ENCODE measurements around the gene CIDEC. TPM values are rescaled to one million over a fixed set of nuclear protein-coding genes. Genes with fewer than 3 reads are reported as not detected.

The CIDEC gene
- total and polyA plus RNA-seq, 2 of the 13 experiments (the other 11 are each of a cell fraction or from before 2014, with no cell fraction given) = 2.5 to 10.4 TPM

DNA sequence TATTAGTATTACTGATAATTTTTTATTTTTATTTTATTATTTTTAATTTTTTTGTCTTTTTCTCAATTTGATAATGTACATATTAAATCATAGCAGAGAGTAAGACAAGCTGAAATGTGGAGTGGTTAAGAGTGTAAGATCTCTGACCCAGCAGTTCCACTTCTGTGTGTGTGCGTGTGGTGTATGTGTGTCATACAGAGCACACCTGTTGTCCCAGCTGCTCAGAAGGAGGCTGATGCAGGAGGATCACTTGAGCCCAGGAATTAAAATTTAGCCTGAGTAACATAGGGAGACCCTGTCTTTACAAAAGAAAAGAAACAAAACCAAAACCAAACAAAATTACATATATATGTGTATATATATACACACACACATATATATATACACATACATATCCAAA lies 1.4 kb upstream of the CIDEC start:
- Histone ChIP-seq H3K79me2 (ENCODE audit: insufficient read depth, low read length) (no peaks in the 10 kb centered on the region), H3K4me1 (ENCODE audit: insufficient read depth, low read length) (peaks cover 30% of the 10 kb centered on the region), H3K4me2 (ENCODE audit: low read depth, low read length) (no peak overlapping the region), H2AFZ (ENCODE audit: low read length) (no peak overlapping the region), H3K4me3 (replicated peaks in 1 of 3; ENCODE audit: insufficient read depth in 1 of 3, low read depth in 2 of 3, low read length in 3 of 3) (no peak overlapping the region), H3K9me3 (ENCODE audit: low read length) (no peaks in the 10 kb centered on the region), H3K9ac (ENCODE audit: insufficient read depth, low read depth, low read length) (no peak overlapping the region), H3K27ac (ENCODE audit: extremely low read length, insufficient read depth, low read length) (no peak overlapping the region), H3K27me3 (ENCODE audit: control insufficient read depth in 1 of 2, insufficient read depth in 2 of 2, low read length in 2 of 2) (no peaks in the 10 kb centered on the region), H3K36me3 (replicated peaks in 1 of 2; ENCODE audit: control insufficient read depth in 1 of 2, insufficient read depth in 2 of 2, low read length in 2 of 2) (no peaks in the 10 kb centered on the region), H4K20me1 (ENCODE audit: insufficient read depth, low read length) (no peaks in the 10 kb centered on the region)
- FAIRE-seq = no peak
- in situ Hi-C loops (cut with HindIII; ENCODE audit: extremely low pct_ligation_motif_present, low pct_unique_long_range_greater_than_20kb) = no loop called here
- ChIA-PET CTCF (ENCODE audit: low intra/inter-chr PET ratio, low total read pairs) (no interaction called here), POLR2A (interaction anchor here (2.5 to 3.5 kb wide), 2 partner anchors 9 to 16 kb away, joined by 9 to 14 read pairs; partner anchors contain the start of gene JAGN1)
- no TSS peak for BruUV-seq (replicated peaks)
- DNase-seq (ENCODE audit: low spot score) = no peak
- TF ChIP-seq, protein P1, sequence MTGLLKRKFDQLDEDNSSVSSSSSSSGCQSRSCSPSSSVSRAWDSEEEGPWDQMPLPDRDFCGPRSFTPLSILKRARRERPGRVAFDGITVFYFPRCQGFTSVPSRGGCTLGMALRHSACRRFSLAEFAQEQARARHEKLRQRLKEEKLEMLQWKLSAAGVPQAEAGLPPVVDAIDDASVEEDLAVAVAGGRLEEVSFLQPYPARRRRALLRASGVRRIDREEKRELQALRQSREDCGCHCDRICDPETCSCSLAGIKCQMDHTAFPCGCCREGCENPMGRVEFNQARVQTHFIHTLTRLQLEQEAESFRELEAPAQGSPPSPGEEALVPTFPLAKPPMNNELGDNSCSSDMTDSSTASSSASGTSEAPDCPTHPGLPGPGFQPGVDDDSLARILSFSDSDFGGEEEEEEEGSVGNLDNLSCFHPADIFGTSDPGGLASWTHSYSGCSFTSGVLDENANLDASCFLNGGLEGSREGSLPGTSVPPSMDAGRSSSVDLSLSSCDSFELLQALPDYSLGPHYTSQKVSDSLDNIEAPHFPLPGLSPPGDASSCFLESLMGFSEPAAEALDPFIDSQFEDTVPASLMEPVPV (CRISPR knock-in tag; IDR thresholded peaks at IDR 0.05) = no peak
- TF ChIP-seq, protein P2, sequence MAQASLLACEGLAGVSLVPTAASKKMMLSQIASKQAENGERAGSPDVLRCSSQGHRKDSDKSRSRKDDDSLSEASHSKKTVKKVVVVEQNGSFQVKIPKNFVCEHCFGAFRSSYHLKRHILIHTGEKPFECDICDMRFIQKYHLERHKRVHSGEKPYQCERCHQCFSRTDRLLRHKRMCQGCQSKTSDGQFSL (CRISPR knock-in tag; IDR thresholded peaks at IDR 0.05) = no peak
- no peak for ATAC-seq
- WGBS (ENCODE audit: low lambda C conversion rate) = 92% methylated on average over 1 of the region's 1 CpG
- intact Hi-C loops (cut with micrococcal nuclease; ENCODE audit: unreplicated experiment) = no loop called here

DNA sequence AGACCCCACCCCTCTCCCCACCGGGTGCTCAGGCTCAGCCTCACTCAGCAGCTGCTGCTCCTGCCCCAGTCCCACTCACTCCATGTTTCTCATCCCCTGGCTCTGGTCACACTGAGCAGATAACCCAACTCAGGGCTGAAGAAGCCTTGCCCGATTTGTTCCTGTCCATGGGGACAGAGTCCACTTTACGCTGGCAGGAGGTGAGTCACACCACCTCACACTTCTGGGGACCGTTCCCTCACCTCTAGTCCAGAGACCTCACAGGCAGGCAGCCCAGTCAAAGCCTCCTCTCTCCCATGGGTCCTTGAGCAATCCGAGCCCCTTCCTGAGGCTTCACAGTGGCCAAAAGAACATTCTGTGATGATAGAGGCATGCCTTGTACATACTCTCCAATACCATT lies 1.4 kb downstream of the CIDEC start:
- Histone ChIP-seq H4K20me1 (ENCODE audit: insufficient read depth, low read length) (no peaks in the 10 kb centered on the region), H3K27ac (ENCODE audit: extremely low read length, insufficient read depth, low read length) (peak overlapping the region; percentile 49), H3K36me3 (replicated peaks in 1 of 2; ENCODE audit: control insufficient read depth in 1 of 2, insufficient read depth in 2 of 2, low read length in 2 of 2) (no peaks in the 10 kb centered on the region), H3K4me1 (ENCODE audit: insufficient read depth, low read length) (peaks cover 34% of the 10 kb centered on the region), H3K79me2 (ENCODE audit: insufficient read depth, low read length) (no peaks in the 10 kb centered on the region), H3K4me2 (ENCODE audit: low read depth, low read length) (peak overlapping the region; percentile 65), H3K9me3 (ENCODE audit: low read length) (no peaks in the 10 kb centered on the region), H2AFZ (ENCODE audit: low read length) (no peak overlapping the region), H3K27me3 (ENCODE audit: control insufficient read depth in 1 of 2, insufficient read depth in 2 of 2, low read length in 2 of 2) (no peaks in the 10 kb centered on the region), H3K4me3 (replicated peaks in 1 of 3; ENCODE audit: insufficient read depth in 1 of 3, low read depth in 2 of 3, low read length in 3 of 3) (peak overlapping the region in 1 of 3 experiments; percentile 51; a peak in 2 of 6 replicates), H3K9ac (ENCODE audit: insufficient read depth, low read depth, low read length) (peak overlapping the region; percentile 17; the same call in 1 of the 2 replicates)
- FAIRE-seq (peak; percentile 79), ATAC-seq (peak; percentile 98), DNase-seq (ENCODE audit: low spot score) (peak; percentile 84)
- CTCF ChIA-PET (ENCODE audit: low intra/inter-chr PET ratio, low total read pairs) = no interaction called here
- 2% methylated on average over 5 of the region's 5 CpGs for WGBS (ENCODE audit: low lambda C conversion rate)
- BruUV-seq (replicated peaks) = no TSS peak
- POLR2A ChIA-PET = interaction anchor here (0.7 to 3.5 kb wide), 7 partner anchors 11 to 68 kb away, joined by 3 to 20 read pairs (median 5); partner anchors contain the start of genes CRELD1, IL17RC and JAGN1
- in situ Hi-C loops (cut with HindIII; ENCODE audit: extremely low pct_ligation_motif_present, low pct_unique_long_range_greater_than_20kb) = no loop called here
- intact Hi-C loops (cut with micrococcal nuclease; ENCODE audit: unreplicated experiment) = loop anchor here (1.0 to 5.0 kb wide), 3 partner anchors 10 to 39 kb away; partner anchors contain the start of gene IL17RC
- TF ChIP-seq ETV6 (CRISPR knock-in tag; conservative IDR thresholded peaks at IDR 0.05) = no peak
- peak; percentile 74 for TF ChIP-seq POLR2AphosphoS5 (IDR thresholded peaks at IDR 0.05; ENCODE audit: low read depth, low read length)
- TF ChIP-seq SP5 (CRISPR knock-in tag; IDR thresholded peaks at IDR 0.05; ENCODE audit: borderline replicate concordance, low read depth) = no peak
- peak; percentile 67 for TF ChIP-seq ELF3 (CRISPR knock-in tag; IDR thresholded peaks at IDR 0.05)
- TF ChIP-seq ZNF75D (CRISPR knock-in tag; IDR thresholded peaks at IDR 0.05; ENCODE audit: borderline replicate concordance) = no peak
- TF ChIP-seq NCOA5 (CRISPR knock-in tag; IDR thresholded peaks at IDR 0.05) = no peak
- no peak for TF ChIP-seq RAD21 (CRISPR knock-in tag; IDR thresholded peaks at IDR 0.05)
- no peak for TF ChIP-seq ZNF883 (CRISPR knock-in tag; IDR thresholded peaks at IDR 0.05; ENCODE audit: not compliant biosample characterization)
- TF ChIP-seq RBAK (CRISPR knock-in tag; IDR thresholded peaks at IDR 0.05) = no peak
- no peak; the same call in 1 of the 2 replicates for TF ChIP-seq ZNF605 (CRISPR knock-in tag; IDR thresholded peaks at IDR 0.05)
- no peak; the same call in 1 of the 2 replicates for TF ChIP-seq KLF6 (CRISPR knock-in tag; IDR thresholded peaks at IDR 0.05)
- no peak for TF ChIP-seq ZNF343 (CRISPR knock-in tag; IDR thresholded peaks at IDR 0.05)
- no peak for TF ChIP-seq ISL2 (CRISPR knock-in tag; IDR thresholded peaks at IDR 0.05)
- no peak for TF ChIP-seq ZNF563 (CRISPR knock-in tag; IDR thresholded peaks at IDR 0.05)
- TF ChIP-seq CCAR2 (optimal IDR thresholded peaks at IDR 0.05; ENCODE audit: low read depth, low read length) = no peak
- no peak for TF ChIP-seq CENPX (CRISPR knock-in tag; IDR thresholded peaks at IDR 0.05)
- no peak for TF ChIP-seq ONECUT2 (CRISPR knock-in tag; IDR thresholded peaks at IDR 0.05)
- no peak for TF ChIP-seq AHR (CRISPR knock-in tag; IDR thresholded peaks at IDR 0.05)

Data from HepG2 (cell line).